Type B pancreatic cell (in vitro differentiated cells): ENCODE results near the gene IL10RA. TPM values are rescaled to one million over a fixed set of nuclear protein-coding genes. Genes with fewer than 3 reads are reported as not detected.
A peak's percentile ranks its signal among the peaks of the same experiment; 100 is the strongest.

Experiments
- DNase-seq: peaks from one replicate; pipeline ENCODE4 v3.0.0; 2021; ENCODE audit warnings: mixed read lengths; ENCODE audit not compliant: unreplicated experiment; ENCODE audit errors: extremely low spot score
- H3K27ac Mint-ChIP-seq: 2 replicates; pipeline ENCODE4 v1.8.0; 2021; ENCODE audit warnings: mild to moderate bottlenecking, mixed read lengths
- H3K27me3 Mint-ChIP-seq: 2 replicates; pipeline ENCODE4 v1.8.0; 2021; ENCODE audit warnings: mixed read lengths
- H3K36me3 Mint-ChIP-seq: 2 replicates; pipeline ENCODE4 v1.8.0; 2021; ENCODE audit warnings: mixed read lengths
- H3K4me1 Mint-ChIP-seq: one replicate; pipeline ENCODE4 v1.8.0; 2021; ENCODE audit warnings: mixed read lengths; ENCODE audit not compliant: unreplicated experiment
- H3K4me3 Mint-ChIP-seq: 2 replicates; pipeline ENCODE4 v1.8.0; 2021; ENCODE audit warnings: mild to moderate bottlenecking, mixed read lengths
- H3K9me3 Mint-ChIP-seq: 2 replicates; pipeline ENCODE4 v1.8.0; 2021; ENCODE audit warnings: mixed read lengths
- CTCF ChIP-seq: fragments of 200-600 bp; sonication (generic); conservative IDR thresholded peaks from 2 replicates; pipeline ENCODE4 v1.5.0; 2021; ENCODE audit warnings: antibody characterized with exemption, mild to moderate bottlenecking
- total RNA-seq: library from RNA; stranded (reverse); gene quantifications from 2 replicates; pipeline ENCODE4 v1.2.1, GENCODE V29; 2021; ENCODE audit warnings: low replicate concordance

The IL10RA gene
- total RNA-seq, 1 donor from 2014 or later: 0.48 TPM

- TF ChIP-seq CTCF: no peak
- no peaks in the 10 kb centered on the region for H3K36me3 Mint-ChIP-seq
- H3K9me3 Mint-ChIP-seq: no peaks in the 10 kb centered on the region
- H3K4me3 Mint-ChIP-seq: no peak overlapping the region
- H3K27ac Mint-ChIP-seq: no peak overlapping the region
- H3K27me3 Mint-ChIP-seq: peaks cover 19% of the 10 kb centered on the region
- DNase-seq: no peak
- peaks cover 5% of the 10 kb centered on the region for H3K4me1 Mint-ChIP-seq
These were observed 63.6 kb downstream of the IL10RA start for GRCh38 chr11:118049771-118050170.

- peaks cover 15% of the 10 kb centered on the region for H3K27me3 Mint-ChIP-seq
- DNase-seq: peak; percentile 20
- H3K36me3 Mint-ChIP-seq: no peaks in the 10 kb centered on the region
- TF ChIP-seq CTCF: no peak
- H3K9me3 Mint-ChIP-seq: no peaks in the 10 kb centered on the region
- no peak overlapping the region for H3K4me3 Mint-ChIP-seq
- peaks cover 5% of the 10 kb centered on the region for H3K4me1 Mint-ChIP-seq
- H3K27ac Mint-ChIP-seq: no peak overlapping the region
These were observed 64.2 kb downstream of the IL10RA start for GRCh38 chr11:118050208-118050891.

Other genes with a start within 250 kb of the IL10RA start
- gene DSCAML1, start 189.2 kb upstream of the IL10RA start, total RNA-seq: 5.8 and 9.8 TPM in 2 replicates
- gene FXYD2, start 161.7 kb upstream of the IL10RA start, total RNA-seq: 40.8 and 57.5 TPM in 2 replicates
- 22.9 and 66.6 TPM in 2 replicates for gene FXYD6, start 109.7 kb upstream of the IL10RA start, total RNA-seq
- gene TMPRSS13, start 57.0 kb upstream of the IL10RA start, total RNA-seq: 6.9 and 22.7 TPM in 2 replicates
- 33.8 and 169 TPM in 2 replicates for gene TMPRSS4, start 90.7 kb downstream of the IL10RA start, total RNA-seq
- 0.17 TPM in 1 of 2 replicates, not detected in the other for gene SMIM35, start 100.6 kb downstream of the IL10RA start, total RNA-seq
- 0.36 and 2.0 TPM in 2 replicates for gene SCN4B, start 166.4 kb downstream of the IL10RA start, total RNA-seq
- 2.8 TPM in 1 of 2 replicates, not detected in the other for gene SCN2B, start 190.2 kb downstream of the IL10RA start, total RNA-seq
- 0.19 and 0.57 TPM in 2 replicates for gene JAML, start 238.6 kb downstream of the IL10RA start, total RNA-seq